ENCODE data around the gene MTFP1. TPM values are rescaled to one million over a fixed set of nuclear protein-coding genes. Genes with fewer than 3 reads are reported as not detected.

MTFP1 gene
- total RNA-seq (2014; rRNA removed; shearing (Covaris generic)) (54.6 and 68.6 TPM in 2 replicates), polyA plus RNA-seq (2016; fragmentation: Nextera tagmentation; extraction: Ambion mirVana) (62.5 and 64.1 TPM in 2 replicates)
- long read RNA-seq, transcript MTFP1-203 (4 exons, 912 nt): minor isoform, 8 of 97 reads
- long read RNA-seq, transcript MTFP1-201 (4 exons, 1,370 nt): major isoform, 79 of 97 reads
- long read RNA-seq, partial matches to known transcripts: 2 of 97 reads
- long read RNA-seq, other reads (novel, unspliced or antisense): 5 of 97 reads

- DNase-seq (ENCODE audit: low spot score): peak; percentile 95
- H3K9me3 Mint-ChIP-seq: no peaks in the 10 kb centered on the region
- peaks cover 17% of the 10 kb centered on the region for H3K36me3 Mint-ChIP-seq (ENCODE audit: low read depth)
- no peaks in the 10 kb centered on the region for H3K27me3 ChIP-seq (ENCODE audit: insufficient read depth)
- peaks cover 32% of the 10 kb centered on the region for H3K4me1 Mint-ChIP-seq
- H3K4me2 ChIP-seq: peak within 1 kb of the TSS; percentile 85
- H3K27ac ChIP-seq (ENCODE audit: low read depth): peak within 1 kb of the TSS; percentile 69
- peak within 1 kb of the TSS; percentile 97 for H3K27ac Mint-ChIP-seq
- peaks cover 13% of the 10 kb centered on the region for H3K4me1 ChIP-seq (ENCODE audit: insufficient read depth)
- peaks cover 5% of the 10 kb centered on the region; the same call in 1 of the 2 replicates for H3K79me2 ChIP-seq (replicated peaks; ENCODE audit: insufficient read depth)
- H3K9me2 ChIP-seq (ENCODE audit: insufficient read depth): no peaks in the 10 kb centered on the region
- peaks cover 24% of the 10 kb centered on the region for H3K27me3 Mint-ChIP-seq (ENCODE audit: insufficient read depth, low read depth, poor library complexity)
- H4K20me1 ChIP-seq (replicated peaks; ENCODE audit: insufficient read depth): no peaks in the 10 kb centered on the region
- H3K36me3 ChIP-seq (ENCODE audit: insufficient read depth): no peaks in the 10 kb centered on the region; the same call in 1 of the 2 replicates
- H2AFZ ChIP-seq: peak within 1 kb of the TSS; percentile 67
- H3F3A ChIP-seq (replicated peaks; ENCODE audit: low read depth): peaks cover 20% of the 10 kb centered on the region
- TF ChIP-seq JUNB (IDR thresholded peaks at IDR 0.05; ENCODE audit: unreplicated experiment) (peak; percentile 96), EZH2 (IDR thresholded peaks at IDR 0.05; ENCODE audit: low read depth, unreplicated experiment) (no peak), CREB1 (CRISPR knock-in tag; IDR thresholded peaks at IDR 0.05; ENCODE audit: low read depth) (peak; percentile 51), NANOG (IDR thresholded peaks at IDR 0.05; ENCODE audit: borderline replicate concordance) (no peak), ZNF114 (CRISPR knock-in tag; IDR thresholded peaks at IDR 0.05) (no peak), POLR2AphosphoS5 (IDR thresholded peaks at IDR 0.05; ENCODE audit: low read depth) (peak; percentile 59; the same call in 1 of the 2 replicates), EZH2phosphoT487 (IDR thresholded peaks at IDR 0.05; ENCODE audit: unreplicated experiment) (no peak), ETS1 (IDR thresholded peaks at IDR 0.05) (no peak)
- peak within 1 kb of the TSS; percentile 92 for H3K4me3 Mint-ChIP-seq
- H3K4me3 ChIP-seq: peak within 1 kb of the TSS; percentile 70
- peak; percentile 20 for ATAC-seq
These were observed at the start of gene MTFP1 for GRCh38 chr22:30425616-30426387. TSS of gene MTFP1 (plus strand) at chr22:30425768. CDS start at chr22:30425880, 112 bp downstream.

- H3K4me1 Mint-ChIP-seq: no peaks in the 10 kb centered on the region
- no peak for ATAC-seq
- no peaks in the 10 kb centered on the region for H3K9me3 Mint-ChIP-seq
These were observed 45.6 kb upstream of the MTFP1 start for GRCh38 chr22:30380011-30380410.

More at GRCh38 chr22:30380011-30380410, 45.6 kb upstream of the MTFP1 start:
- Mint-ChIP-seq H3K27ac (no peak overlapping the region), H3K4me3 (no peak overlapping the region), H3K27me3 (ENCODE audit: insufficient read depth, low read depth, poor library complexity) (peaks cover 9% of the 10 kb centered on the region), H3K36me3 (ENCODE audit: low read depth) (peaks cover 19% of the 10 kb centered on the region)
- H4K20me1 ChIP-seq (replicated peaks; ENCODE audit: insufficient read depth): no peaks in the 10 kb centered on the region
- no peaks in the 10 kb centered on the region for H3K9me2 ChIP-seq (ENCODE audit: insufficient read depth)
- no peaks in the 10 kb centered on the region for H3K27me3 ChIP-seq (ENCODE audit: insufficient read depth)
- no peak overlapping the region for H3K4me2 ChIP-seq
- no peak overlapping the region for H3K27ac ChIP-seq (ENCODE audit: low read depth)
- H3K4me3 ChIP-seq: no peak overlapping the region
- no peaks in the 10 kb centered on the region for H3K36me3 ChIP-seq (ENCODE audit: insufficient read depth)
- no peak overlapping the region for H2AFZ ChIP-seq
- H3K4me1 ChIP-seq (ENCODE audit: insufficient read depth): no peaks in the 10 kb centered on the region
- no peaks in the 10 kb centered on the region for H3F3A ChIP-seq (replicated peaks; ENCODE audit: low read depth)
- TF ChIP-seq CREB1 (CRISPR knock-in tag; IDR thresholded peaks at IDR 0.05; ENCODE audit: low read depth) (no peak), CTCF (conservative IDR thresholded peaks at IDR 0.05; ENCODE audit: low read depth in 2 of 2) (no peak), EZH2 (IDR thresholded peaks at IDR 0.05; ENCODE audit: low read depth, unreplicated experiment) (no peak), REST (IDR thresholded peaks at IDR 0.05; ENCODE audit: unreplicated experiment) (no peak), POLR2AphosphoS5 (IDR thresholded peaks at IDR 0.05; ENCODE audit: low read depth) (no peak)
- DNase-seq (ENCODE audit: low spot score): no peak
- H3K79me2 ChIP-seq (replicated peaks; ENCODE audit: insufficient read depth): no peaks in the 10 kb centered on the region

All from GM23338 (cell line).